Umbilical cord (tissue), 2 donors: ENCODE data around the gene DHX29. TPM values are rescaled to one million over a fixed set of nuclear protein-coding genes. Genes with fewer than 3 reads are reported as not detected.
A peak's percentile ranks its signal among the peaks of the same experiment; 100 is the strongest.
"Not testable (repeated sequence)": the region's sequence is repeated elsewhere in the genome, so short reads cannot be mapped to it uniquely, and the experiment has no call there.

Source experiments
- DNase-seq: peaks from one replicate; pipeline ENCODE4 v3.0.0-alpha.2; 2015; ENCODE audit warnings: low spot score
- total RNA-seq: library from RNA; depleted of rRNA; stranded (reverse); fragments of >200 nt; gene quantifications from one replicate; pipeline ENCODE4 v1.2.3, GENCODE V29; 2014; ENCODE audit warnings: low replicate concordance; ENCODE audit not compliant: insufficient read depth

The DHX29 gene, protein sequence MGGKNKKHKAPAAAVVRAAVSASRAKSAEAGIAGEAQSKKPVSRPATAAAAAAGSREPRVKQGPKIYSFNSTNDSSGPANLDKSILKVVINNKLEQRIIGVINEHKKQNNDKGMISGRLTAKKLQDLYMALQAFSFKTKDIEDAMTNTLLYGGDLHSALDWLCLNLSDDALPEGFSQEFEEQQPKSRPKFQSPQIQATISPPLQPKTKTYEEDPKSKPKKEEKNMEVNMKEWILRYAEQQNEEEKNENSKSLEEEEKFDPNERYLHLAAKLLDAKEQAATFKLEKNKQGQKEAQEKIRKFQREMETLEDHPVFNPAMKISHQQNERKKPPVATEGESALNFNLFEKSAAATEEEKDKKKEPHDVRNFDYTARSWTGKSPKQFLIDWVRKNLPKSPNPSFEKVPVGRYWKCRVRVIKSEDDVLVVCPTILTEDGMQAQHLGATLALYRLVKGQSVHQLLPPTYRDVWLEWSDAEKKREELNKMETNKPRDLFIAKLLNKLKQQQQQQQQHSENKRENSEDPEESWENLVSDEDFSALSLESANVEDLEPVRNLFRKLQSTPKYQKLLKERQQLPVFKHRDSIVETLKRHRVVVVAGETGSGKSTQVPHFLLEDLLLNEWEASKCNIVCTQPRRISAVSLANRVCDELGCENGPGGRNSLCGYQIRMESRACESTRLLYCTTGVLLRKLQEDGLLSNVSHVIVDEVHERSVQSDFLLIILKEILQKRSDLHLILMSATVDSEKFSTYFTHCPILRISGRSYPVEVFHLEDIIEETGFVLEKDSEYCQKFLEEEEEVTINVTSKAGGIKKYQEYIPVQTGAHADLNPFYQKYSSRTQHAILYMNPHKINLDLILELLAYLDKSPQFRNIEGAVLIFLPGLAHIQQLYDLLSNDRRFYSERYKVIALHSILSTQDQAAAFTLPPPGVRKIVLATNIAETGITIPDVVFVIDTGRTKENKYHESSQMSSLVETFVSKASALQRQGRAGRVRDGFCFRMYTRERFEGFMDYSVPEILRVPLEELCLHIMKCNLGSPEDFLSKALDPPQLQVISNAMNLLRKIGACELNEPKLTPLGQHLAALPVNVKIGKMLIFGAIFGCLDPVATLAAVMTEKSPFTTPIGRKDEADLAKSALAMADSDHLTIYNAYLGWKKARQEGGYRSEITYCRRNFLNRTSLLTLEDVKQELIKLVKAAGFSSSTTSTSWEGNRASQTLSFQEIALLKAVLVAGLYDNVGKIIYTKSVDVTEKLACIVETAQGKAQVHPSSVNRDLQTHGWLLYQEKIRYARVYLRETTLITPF (N-terminal part only)
- total RNA-seq: 29.4 TPM

DNA sequence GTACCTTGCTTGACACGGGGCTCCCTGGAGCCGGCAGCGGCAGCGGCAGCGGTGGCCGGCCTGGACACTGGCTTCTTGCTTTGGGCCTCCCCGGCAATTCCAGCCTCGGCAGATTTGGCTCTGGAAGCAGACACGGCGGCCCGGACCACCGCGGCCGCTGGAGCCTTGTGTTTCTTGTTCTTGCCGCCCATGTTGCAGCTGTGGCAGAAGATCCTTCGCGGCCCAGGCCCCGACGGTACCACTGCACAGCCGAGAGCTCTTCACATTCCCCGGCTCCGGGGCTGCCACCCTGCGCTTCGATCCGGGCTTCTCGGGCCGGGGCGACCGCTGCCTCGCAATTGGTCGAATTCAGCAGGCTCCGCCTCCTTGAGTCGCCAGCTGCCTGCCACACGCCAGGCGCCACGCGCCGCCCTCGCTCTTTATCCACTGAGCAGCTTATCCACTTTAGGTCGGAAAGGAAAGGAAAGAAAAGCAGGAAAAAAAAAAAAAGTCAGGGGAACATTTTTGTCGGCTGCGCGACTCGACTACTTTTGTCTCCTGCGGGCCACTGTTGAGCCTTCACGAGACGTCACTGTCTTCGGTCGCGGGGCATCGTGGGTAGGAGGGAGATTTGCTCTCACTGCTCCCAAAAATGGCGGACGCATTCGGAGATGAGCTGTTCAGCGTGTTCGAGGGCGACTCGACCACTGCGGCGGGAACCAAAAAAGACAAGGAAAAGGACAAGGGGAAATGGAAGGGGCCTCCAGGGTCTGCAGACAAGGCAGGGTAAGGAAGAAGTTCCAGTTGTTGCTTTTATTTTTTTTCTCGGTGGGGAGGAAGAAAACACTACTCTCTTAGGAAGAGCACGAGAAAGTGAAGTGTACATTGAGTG, at the start of gene DHX29, which contains the start of gene MTREX:
TSS of gene DHX29 (minus strand) at position 312 of the 871 bp plus-strand sequence. CDS start at position 191, 121 bp downstream.
TSS of gene MTREX (plus strand) at position 607 of the 871 bp plus-strand sequence. CDS start at position 632, 25 bp downstream.
- DNase-seq: peak; percentile 98

DNA sequence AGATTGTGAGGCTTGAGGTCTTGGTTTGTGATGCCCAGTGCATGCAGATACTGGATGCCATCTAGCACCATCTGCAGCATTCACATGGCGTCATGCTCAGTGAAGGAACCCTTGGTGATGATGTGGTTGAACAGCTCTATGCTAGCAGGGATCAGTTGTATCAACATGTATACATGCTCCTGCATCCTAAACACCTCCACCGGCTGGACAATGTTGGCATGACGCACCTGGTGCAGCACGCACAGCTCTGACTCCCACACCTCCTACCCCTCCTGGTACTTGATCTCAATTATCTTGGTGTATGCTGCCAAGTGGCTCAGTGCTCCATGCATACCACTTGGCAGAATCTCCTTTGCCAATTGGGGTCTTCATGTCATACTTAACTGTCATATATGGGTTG, 49.4 kb upstream of the DHX29 start:
- no peak for DNase-seq

DNA sequence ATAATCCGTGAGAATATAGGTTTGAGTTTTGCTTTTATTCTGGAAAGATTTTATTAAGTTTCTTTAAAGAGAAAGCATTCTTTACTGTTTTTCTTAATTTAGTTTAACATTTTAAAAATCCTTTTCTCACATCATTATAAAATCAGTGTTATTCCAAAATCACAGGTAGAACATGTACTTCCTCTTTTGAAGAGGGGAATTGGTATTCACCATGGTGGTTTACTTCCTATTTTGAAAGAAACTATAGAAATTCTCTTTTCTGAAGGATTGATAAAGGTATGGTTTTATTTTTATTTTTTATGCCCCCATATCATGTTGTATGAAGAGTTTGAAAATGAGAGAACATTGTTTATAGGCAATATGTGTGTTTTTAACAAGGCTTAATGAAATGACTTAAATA, 43.3 kb upstream of the DHX29 start:
- DNase-seq: no peak

DNA sequence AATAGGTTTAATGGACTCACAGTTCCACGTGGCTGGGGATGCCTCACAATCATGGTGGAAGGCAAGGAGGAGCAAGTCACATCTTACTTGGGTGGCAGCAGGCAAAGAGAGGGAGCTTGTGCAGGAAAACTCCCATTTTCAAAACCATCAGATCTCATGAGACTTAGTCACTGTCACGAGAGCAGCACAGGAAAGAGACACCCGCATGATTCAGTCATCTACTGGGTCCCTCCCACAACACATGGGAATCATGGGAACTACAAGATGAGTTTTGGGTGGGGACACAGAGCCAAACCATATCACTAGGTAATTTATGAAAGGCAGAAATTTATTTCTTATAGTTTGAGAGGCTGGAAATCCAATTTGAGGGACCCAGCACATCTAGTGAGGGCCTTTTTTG, 40.3 kb upstream of the DHX29 start:
- DNase-seq: no peak

DNA sequence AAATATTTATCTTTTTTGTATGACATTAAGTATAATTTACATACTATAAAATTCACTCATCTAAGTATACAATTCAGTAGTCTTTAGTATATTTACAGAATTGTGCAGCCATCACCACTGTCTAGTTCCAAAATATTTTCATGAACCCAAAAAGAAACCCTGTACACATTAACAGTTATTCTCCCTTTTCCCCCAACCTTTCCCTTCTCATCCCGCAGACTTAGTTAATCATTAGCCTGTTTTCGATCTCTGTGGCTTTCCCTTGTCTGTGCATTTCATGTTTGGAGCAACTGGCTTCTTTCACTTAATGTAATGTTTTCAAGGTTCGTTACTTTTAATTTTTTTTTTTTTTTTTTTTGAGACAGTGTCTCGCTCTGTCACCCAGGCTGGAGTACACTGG, 37.8 kb upstream of the DHX29 start:
- DNase-seq: no peak

DNA sequence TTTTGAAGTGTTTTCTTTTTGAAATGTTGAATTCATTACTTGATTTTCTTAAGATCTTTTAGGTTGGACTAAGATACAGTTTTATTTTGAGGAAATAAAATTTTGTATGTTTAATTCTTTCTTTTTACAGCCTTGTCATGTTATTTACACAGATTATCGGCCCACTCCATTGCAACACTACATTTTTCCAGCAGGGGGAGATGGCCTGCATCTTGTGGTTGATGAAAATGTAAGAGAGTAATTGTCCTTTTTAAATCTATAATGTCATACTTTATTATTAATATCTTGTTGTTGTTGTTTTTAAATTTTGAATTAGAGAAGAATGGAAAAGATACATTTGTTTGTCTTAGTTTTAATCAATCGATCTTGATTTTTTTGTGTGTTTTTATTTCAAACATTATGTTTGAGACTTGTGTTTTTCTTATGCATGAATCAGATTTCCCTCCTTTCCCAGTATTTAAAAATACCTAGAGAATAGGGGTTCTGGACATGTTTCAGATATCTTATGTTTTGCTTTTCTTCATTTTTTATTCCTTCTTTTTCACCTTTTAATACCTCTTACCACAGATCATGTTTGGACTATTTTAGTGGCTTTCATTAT, 37.0 kb upstream of the DHX29 start:
- DNase-seq: peak; percentile 60

DNA sequence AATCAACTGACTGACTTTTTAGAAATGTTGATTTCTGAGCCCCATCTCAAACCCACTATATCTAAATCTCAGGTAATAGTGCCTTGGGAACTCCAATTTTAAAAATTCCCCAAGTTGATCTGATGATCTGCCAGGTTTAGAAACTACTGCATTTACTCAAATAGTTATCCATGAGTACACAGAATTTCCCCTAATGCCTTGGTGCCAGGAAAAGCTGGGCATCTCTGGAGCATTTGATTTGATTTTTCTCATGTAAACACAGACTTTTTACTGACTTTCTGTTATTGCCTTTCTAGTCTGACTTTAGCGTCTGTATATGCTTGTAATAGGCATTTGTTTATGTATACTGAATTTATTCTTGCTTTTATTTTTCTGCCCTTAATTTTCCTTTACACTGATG, 36.1 kb upstream of the DHX29 start:
- no peak for DNase-seq

DNA sequence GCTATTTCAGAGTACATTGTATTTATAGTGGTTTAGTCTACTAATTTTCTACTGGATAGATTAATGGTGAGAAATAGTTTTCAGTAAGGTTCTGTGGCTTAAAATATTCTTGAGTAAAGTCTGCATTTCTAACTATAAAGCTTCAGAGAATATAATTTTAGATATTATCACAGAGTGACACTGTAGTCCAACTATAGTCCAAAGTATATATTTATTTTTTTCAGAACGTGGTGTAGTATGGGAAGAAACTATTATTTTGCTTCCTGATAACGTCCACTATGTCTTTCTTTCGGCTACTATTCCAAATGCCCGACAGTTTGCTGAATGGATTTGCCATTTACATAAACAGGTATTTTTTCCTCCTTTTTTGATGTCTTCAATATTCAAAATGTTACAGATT, 35.6 kb upstream of the DHX29 start:
- no peak for DNase-seq

DNA sequence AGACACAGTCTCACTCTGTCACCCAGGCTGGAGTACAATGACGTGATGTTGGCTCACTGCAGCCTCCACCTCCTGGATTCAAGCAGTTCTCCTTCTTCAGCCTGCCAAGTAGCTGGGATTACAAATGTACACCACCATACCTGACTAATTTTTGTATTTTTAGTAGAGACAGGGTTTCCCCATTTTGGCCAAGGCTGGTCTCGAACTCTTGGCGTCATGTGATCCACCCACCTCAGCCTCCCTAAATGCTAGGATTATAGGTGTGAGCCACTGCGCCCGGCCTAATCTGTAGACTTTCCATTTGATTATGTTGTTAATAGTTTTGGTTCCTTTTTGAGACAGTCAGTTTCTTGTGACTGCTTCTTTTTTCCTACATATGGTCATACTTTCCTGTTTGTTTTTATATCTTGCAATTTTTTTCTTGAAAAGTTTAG, 31.3 kb upstream of the DHX29 start:
- no peak for DNase-seq

DNA sequence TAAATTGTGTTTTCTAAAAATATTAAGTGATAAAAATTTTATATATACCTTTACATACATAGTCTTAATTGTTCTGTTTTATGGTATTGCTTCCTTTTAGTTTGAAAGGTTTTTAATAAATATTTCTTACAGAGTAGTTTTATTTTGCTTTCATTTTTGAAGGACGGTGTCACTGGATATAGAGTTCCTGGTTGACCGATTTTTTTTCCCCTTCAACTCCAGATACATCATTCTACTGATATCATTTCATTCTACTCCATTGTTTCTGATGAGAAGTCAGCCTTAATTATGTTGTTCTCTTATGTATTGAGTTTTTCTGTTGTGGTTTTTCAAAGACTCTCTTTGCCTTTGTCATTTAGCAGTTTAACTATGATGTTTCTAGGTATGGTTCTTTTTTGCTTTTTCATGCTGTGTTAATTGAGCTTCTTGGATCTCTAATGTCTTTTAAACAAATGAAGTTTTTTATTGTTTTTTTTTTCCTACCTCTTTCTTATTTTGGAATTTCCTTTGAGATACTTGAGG, 30.7 kb upstream of the DHX29 start:
- DNase-seq: no peak

DNA sequence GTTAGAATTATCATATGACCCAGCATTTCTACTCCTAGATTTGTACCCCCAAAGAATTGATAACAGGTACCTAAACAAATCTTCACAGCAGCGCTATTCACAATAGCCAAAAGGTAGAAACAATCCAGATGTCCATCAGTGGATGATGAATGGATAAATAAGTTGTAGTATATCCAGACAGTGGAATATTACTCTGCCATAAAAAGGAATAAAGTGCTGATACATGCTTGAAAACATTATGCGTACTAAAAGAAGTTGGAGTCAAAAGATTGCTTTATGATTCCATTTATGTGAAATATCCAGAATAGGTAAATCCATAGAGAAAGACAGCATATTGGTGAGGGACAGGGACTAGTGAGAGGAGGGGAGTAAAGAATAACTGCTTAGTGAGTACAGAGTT, 26.3 kb upstream of the DHX29 start:
- DNase-seq: no peak

DNA sequence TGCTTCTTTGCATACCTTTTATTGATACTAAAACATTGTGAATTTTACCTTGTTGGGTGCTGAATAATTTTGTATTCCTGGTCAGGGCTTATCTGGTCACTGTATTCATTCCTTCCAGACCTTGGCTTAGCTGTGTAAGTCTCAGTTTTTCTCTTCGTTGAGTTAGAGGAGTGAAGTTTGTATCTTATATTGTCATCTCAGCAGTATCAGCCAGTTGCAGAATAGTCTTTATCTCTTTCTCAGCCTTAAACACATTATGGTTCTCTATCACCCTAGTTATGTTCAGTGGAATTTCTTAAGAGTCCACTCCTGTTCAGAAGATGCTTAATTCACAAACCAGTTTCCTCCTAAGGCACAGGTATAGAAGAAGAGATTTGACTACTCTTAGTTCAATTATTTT, 25.5 kb upstream of the DHX29 start:
- no peak for DNase-seq

DNA sequence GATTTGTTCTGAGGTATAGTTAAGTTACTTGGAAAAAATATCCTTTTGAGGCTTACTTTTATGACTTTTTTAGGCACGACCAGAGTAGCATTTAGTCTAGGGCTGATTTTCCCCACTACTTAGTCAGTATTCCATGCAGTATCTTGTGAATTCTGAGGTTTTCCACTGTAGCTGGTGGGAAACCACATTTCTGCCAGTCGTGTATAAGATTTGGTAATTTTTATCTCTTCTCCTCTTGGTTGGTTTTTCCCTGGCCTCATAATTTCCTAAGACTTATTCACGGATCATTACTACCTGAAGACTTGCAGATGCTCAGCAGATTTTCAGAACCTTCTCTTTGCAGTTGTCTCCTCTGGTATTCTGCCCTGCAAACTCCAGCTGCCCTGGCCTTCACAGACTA, 23.8 kb upstream of the DHX29 start:
- no peak for DNase-seq

DNA sequence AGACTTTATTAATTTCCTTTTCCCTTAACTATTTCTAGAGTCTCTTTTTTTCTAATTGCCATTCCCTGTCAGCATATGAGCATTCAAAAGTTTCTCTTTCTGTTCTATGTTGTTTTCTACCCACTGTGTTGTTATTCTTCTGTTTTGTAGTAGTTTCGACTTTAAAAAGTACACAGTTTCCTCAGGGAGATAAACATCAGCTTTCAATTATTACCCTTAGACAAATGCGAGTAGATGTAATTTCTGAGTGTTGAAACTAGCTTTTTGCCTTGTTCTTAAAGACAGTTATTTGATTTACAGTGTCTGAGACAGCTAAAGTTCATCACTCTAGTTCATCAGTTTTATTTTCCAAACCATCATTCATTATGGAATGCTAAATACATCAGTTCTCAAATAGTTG, 19.8 kb upstream of the DHX29 start:
- no peak for DNase-seq

DNA sequence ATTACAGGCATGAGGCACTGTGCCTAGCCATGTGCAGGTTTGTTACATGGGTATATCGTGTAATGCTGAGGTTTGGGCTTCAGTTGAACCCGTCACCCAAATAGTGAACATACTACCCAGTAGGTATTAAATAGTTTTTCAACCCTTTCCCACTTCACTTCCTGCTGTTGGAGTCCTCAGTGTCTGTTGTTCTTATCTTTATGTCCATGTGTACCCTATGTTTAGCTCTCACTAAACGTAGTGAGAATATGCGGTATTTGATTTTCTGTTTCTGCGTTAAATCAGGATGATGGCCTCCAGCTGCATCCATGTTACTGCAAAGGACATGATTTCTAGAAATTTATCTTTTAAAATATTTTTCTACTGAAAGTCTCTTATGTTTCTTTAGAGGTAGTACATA, 18.1 kb upstream of the DHX29 start:
- no peak for DNase-seq

DNA sequence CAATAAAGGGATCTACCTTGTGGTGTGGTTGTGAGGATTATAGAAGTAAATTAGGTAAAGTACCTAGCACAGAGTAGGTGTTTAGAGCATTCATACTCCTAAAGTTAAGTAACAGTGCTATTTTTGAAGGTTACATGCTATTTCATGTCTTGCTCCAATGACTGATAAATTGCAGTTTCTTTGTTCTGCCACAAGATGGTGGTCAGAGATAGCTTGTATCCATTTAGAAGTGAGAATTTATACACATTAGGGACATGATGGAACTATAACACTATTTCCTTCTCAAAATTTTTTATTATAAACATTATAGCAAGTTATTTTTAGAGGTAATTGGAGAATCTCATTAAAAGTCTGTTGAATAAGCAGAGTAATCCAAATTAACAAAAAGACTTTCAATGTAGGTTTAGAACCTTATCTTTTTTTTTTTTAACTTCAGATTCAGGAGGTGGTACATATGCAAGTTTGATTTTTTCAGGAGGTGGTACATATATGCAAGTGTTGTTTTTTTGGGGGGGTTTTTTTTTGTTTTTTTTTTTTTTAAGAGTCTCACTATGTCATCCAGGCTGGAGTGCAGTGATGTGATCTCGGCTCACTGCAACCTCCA, 17.4 kb upstream of the DHX29 start:
- DNase-seq: peak; percentile 44

DNA sequence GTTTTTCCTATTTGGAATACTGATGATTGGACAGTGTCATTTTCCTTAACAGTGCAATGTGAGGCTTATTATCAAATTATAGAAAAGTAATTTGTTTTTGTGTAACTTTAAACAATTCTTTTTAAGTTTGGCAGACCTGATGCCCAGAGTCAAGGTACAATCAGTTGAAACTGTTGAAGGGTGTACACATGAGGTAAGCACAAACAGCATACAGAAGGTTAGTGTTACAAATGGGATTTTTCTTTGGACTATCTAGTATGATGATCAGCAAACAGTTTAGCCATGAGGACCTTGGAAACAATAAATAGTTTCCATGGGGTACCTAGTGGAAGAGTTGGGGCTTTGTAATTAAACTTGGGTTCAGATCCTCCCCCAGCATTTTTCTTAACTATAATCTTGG, 16.5 kb upstream of the DHX29 start:
- no peak for DNase-seq

DNA sequence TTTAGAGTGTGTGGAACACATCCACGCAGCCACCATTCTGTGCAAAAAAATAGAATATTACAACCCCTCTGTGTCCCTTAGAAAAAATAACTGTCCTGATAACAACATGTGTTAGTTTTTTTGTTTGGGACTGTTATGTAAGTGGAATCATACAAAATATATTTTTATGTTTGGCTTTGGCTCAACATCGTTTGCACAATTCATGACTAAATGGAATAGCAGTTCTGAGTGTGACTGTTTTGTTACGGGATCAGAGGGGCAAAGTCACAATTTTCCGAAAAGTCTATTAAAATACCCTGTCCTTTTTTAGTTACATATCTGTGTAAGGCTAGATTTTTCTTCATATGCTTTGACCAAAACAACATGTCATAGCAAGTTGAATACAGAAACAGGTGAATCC, 13.1 kb upstream of the DHX29 start:
- DNase-seq: no peak

DNA sequence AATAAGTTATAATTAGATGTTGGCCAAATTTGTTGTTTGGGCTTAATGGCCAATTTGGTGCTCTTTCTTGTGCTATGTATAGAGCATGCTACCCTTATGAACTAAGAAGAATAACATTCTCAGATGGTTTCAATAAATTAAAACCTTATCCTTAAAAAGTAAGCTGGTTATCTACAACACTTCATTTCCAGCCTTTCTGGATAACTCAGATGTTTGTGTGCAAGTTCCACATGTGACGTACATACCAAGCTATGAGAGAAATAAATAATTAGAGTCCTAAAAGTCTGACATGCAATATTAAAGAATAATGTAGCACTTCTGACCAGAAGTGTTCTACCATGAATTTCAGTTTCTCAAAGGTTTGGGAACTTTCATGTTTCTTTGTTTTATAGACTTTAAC, 12.0 kb upstream of the DHX29 start:
- DNase-seq: peak; percentile 29

DNA sequence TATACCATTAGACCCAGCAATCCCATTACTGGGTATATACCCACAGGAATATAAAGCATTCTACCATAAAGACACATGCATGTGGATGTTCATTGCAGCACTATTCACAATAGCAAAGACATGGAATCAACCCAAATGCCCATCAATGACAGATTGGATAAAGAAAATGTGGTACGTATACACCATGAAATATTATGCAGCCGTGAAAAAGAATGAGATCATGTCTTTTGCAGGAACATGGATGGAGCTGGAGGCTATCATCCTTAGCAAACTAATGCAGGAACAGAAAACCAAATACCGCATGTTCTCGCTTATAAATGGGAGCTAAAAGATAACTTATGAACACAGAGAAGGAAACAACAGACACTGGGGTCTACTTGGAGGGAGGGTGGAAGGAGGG, 10.7 kb upstream of the DHX29 start:
- not testable (repeated sequence) for DNase-seq
